ENCODE data around the gene STAT2. TPM values are rescaled to one million over a fixed set of nuclear protein-coding genes. Genes with fewer than 3 reads are reported as not detected.
A peak's percentile ranks its signal among the peaks of the same experiment; 100 is the strongest.

STAT2 gene
- total and polyA plus RNA-seq, 9 donors: 56.1 to 161 (median 90.2) TPM

GRCh38 chr12:56315622-56316473 lies 44.1 kb downstream of the STAT2 start, which contains the start of gene CNPY2:
Gene CNPY2 (minus strand): TSS chr12:56315988. CDS start chr12:56315217, 771 bp downstream.
- Histone ChIP-seq H3K9me3 (no peaks in the 10 kb centered on the region), H3K4me3 (peak within 1 kb of the TSS; percentile 88), H3K27ac (peak within 1 kb of the TSS; percentile 12 to 97), H3K4me1 (ENCODE audit: insufficient read depth) (peaks cover 2% of the 10 kb centered on the region), H3K27me3 (no peaks in the 10 kb centered on the region), H3K36me3 (no peaks in the 10 kb centered on the region)
- TF ChIP-seq CTCF (IDR thresholded peaks at IDR 0.05): peak in 1 of 3 donors; percentile 34
- TF ChIP-seq POLR2A (IDR thresholded peaks at IDR 0.05): peak; percentile 72
- TF ChIP-seq EP300 (IDR thresholded peaks at IDR 0.05): no peak
- peak; percentile 94 to 96 (median 95) for DNase-seq
- intact Hi-C loops (cut with DNase I): no loop called here
- 0% methylated on average over 55 to 62 of the region's 62 CpGs for whole genome bisulfite sequencing, 3 donors

- DNase-seq: peak in 2 of 5 donors; percentile 13 to 37
- TF ChIP-seq CTCF (IDR thresholded peaks at IDR 0.05) (no peak), EP300 (IDR thresholded peaks at IDR 0.05) (no peak), POLR2A (IDR thresholded peaks at IDR 0.05) (no peak)
- WGBS, 3 donors: 0 to 2% (median 1%) methylated on average over 11 of the region's 11 CpGs
- intact Hi-C loops (cut with DNase I): no loop called here
- H3K36me3 ChIP-seq: no peaks in the 10 kb centered on the region
- no peaks in the 10 kb centered on the region for H3K27me3 ChIP-seq
- H3K4me1 ChIP-seq (ENCODE audit: insufficient read depth): peaks cover 2% of the 10 kb centered on the region
- no peaks in the 10 kb centered on the region for H3K9me3 ChIP-seq
- H3K4me3 ChIP-seq: peak overlapping the region; percentile 88
- H3K27ac ChIP-seq: peak overlapping the region; percentile 12 to 97
These were observed 44.7 kb downstream of the STAT2 start for GRCh38 chr12:56315249-56315621.

- intact Hi-C loops (cut with DNase I): no loop called here
- Histone ChIP-seq H3K4me1 (ENCODE audit: insufficient read depth) (peaks cover 2% of the 10 kb centered on the region), H3K36me3 (no peaks in the 10 kb centered on the region), H3K27ac (no peak overlapping the region), H3K9me3 (no peaks in the 10 kb centered on the region), H3K27me3 (no peaks in the 10 kb centered on the region), H3K4me3 (no peak overlapping the region)
- 92 to 93% (median 92%) methylated on average over 12 of the region's 12 CpGs for WGBS, 3 donors
- DNase-seq: no peak
- TF ChIP-seq POLR2A (IDR thresholded peaks at IDR 0.05): no peak
- no peak for TF ChIP-seq CTCF (IDR thresholded peaks at IDR 0.05)
These were observed 48.9 kb downstream of the STAT2 start for GRCh38 chr12:56311003-56311402.

- no peaks in the 10 kb centered on the region for H3K4me1 ChIP-seq (ENCODE audit: insufficient read depth)
- no peak overlapping the region for H3K27ac ChIP-seq
- H3K4me3 ChIP-seq: no peak overlapping the region
- intact Hi-C loops (cut with DNase I): no loop called here
- H3K36me3 ChIP-seq: no peaks in the 10 kb centered on the region
- no peaks in the 10 kb centered on the region for H3K27me3 ChIP-seq
- WGBS, 3 donors: 89 to 95% (median 90%) methylated on average over 3 of the region's 3 CpGs
- no peak for DNase-seq
- H3K9me3 ChIP-seq: no peaks in the 10 kb centered on the region
- TF ChIP-seq POLR2A (IDR thresholded peaks at IDR 0.05) (no peak), CTCF (IDR thresholded peaks at IDR 0.05) (no peak), EP300 (IDR thresholded peaks at IDR 0.05) (no peak)
These were observed 51.2 kb downstream of the STAT2 start for GRCh38 chr12:56308714-56309113.
